ENCODE measurements around the gene TMEM184A.

The TMEM184A gene

DNA sequence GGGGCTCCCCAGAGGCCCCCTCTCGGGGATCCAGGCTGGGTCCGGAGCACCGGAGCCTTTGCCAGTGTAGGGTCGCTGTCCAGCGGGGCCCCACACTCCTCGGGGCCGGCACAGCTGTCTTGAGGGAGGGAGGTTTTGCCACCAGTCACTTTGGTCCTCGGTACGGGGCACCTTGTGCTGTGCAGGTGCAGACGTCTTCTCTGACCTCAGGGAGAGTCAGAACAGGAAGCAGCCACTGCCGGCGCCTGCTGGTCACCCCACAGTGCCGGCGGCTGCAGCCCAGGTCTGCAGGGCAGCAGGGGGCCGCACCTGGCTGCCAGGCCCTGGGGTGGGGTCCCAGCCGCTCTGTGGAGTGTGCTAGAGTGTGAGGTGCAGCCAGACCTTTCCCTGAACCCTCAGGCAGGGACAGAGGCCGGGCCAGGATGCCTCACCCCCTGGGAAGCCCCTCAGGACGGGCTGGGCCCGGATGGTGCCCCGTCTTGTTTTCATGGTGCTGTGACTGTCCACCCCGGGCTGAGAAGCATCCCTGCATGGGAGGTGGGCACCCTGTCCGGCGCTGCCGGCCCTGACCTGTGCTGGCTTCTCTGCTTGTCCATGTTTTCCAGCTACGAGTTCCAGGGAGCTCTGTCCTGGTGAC lies 17.3 kb downstream of the TMEM184A start:
- no peak for FAIRE-seq

DNA sequence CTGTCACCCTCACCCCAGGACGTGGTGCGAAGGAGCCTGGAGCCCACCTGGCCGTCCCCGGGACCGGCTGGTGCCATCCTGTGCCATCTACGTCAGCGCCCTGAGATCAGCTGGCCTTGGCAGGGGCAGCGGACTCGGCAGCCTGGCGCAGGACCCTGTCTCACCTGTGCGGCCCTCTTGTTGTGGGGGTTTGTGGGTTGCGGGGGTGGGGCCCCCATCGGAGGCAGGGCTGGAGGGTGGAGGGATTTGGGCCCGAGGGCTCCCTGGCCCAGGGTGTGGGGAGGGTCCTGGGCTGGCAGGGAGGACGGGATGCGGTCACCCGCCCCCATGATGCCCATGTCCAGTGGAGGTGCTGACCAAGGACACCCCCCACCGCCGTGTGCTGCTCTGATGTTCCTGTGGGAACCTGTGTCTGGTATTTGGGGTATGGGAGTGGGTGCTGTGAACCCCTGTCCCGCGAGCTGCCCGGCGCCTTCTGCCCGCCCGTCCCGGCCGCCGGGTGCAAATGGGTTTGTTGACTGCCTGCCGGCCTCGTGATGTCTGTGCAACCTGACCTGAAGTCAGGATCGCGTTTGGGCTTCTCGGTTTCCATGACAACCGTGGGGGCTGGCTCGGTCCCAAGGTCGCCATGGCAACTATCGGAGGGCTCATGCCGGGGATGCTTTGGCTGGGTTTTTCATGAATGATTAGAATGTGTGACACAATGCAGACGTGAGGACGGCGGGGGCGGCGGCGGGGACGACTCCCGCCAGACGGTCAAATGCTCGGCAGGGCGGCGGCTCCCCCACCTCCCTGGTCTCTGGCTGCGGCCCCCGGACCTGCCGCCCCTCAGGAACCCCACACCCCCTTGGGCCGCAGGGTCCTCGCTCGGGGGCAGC lies 18.2 kb downstream of the TMEM184A start:
- no peak for FAIRE-seq

DNA sequence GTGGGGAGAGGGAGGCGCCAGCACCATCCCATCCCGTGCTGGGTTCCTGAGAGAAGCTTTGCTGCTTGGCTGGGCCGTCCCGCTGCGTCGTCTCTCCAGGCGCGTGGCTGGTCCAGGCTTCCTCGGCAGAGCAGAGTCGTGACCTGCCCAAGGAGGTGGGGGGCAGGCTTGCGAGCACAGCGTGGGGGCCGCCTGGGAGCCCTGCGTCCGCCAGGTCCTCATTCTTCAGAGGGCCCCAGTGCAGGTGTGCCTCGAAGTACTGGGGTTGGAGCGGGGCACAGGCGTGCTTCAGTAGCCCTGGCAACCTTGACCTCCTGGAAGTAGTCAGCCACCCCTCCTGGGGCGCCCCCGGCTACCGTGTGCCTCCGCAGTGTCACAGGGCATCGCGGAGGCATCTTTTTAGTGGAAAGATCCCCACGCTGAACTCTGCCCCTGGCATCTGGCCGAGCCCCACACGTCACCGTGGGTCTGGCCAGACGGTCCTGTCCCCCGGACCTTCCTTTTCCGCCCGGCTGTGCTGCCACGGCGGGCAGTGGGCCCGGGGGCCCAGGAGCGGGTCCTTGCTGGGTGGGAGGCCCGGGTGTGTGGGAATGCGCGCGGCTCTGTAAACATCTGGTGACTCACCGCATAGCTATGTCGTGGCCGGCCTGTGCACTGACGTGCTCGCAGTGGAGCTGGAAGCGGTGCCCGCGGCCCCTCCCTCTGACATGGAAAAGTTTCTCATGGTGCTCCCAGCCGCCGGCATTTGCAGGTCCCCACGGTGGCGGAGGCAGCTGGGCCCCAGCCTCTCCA lies 19.1 kb downstream of the TMEM184A start:
- no peak for FAIRE-seq

DNA sequence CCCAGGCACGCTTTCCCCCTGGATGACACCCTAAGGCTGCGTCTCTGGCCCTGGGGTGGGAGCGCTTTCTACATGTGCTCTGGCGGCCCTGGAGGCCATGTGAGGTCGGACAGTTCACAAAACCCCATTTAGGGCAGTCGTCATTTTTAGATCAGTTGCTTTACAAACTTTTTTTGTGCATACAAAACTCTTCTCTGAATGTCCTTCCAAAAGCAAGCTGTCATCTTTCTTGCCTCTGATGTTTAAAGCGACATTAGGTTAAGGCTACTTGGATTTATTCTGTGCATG lies 19.6 kb downstream of the TMEM184A start:
- no peak for FAIRE-seq

DNA sequence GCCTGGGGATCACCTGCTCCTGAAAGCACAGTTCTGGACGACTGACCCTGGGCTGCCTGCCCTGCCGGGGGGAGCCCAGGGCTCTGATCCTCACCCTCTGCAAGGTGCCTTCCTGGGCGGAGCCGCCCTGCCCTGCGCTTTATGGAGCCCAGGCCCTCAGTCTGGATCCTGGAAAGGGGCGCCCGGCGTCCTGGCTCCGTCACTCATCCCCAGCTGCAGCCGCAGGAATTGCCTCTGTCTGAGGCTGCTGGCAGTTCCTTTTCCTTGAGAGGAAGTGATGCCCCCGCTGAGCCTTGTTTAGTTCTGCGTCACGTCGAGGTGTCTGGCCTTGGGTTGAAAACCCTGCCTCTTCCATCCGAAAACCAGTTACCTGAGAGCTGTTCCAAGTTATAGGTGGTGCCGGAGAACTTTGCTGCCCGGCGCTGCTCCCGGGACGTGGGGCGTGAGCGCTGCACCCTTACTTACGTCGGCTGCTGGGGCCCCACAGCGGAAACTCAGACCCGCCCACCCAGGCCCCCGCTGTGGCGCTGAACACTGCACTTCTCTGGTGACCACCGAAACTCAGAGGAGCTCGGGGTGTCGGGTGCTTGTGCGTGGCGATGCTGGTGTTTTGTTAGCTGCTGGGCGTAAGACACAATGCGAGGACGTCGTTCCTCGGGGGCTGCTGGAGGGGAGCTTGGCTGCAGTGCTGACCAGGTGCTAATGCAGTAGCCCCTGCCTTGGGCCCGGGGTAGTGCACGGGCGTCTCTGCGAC lies 20.1 kb downstream of the TMEM184A start:
- FAIRE-seq: no peak

DNA sequence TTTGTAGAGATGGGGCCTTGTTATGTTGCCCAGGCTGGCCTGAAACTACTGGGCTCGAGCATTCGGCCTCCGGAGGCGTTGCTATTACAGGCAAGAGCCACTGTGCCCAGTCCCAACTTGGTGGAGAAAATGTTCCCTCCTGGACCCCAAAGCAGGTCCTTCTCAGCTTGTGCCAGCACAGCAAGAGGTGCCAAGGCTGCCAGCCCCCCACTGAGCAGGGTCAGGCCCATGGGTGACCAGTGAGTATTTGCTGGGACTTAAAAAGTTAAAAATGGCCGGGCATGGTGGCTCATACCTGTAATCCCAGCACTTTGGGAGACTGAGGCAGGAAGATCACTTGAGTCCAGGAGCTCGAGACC lies 20.9 kb downstream of the TMEM184A start:
- FAIRE-seq: no peak

- FAIRE-seq: no peak
Observed at GRCh38 chr7:1534330-1535099, 21.5 kb downstream of the TMEM184A start.

DNA sequence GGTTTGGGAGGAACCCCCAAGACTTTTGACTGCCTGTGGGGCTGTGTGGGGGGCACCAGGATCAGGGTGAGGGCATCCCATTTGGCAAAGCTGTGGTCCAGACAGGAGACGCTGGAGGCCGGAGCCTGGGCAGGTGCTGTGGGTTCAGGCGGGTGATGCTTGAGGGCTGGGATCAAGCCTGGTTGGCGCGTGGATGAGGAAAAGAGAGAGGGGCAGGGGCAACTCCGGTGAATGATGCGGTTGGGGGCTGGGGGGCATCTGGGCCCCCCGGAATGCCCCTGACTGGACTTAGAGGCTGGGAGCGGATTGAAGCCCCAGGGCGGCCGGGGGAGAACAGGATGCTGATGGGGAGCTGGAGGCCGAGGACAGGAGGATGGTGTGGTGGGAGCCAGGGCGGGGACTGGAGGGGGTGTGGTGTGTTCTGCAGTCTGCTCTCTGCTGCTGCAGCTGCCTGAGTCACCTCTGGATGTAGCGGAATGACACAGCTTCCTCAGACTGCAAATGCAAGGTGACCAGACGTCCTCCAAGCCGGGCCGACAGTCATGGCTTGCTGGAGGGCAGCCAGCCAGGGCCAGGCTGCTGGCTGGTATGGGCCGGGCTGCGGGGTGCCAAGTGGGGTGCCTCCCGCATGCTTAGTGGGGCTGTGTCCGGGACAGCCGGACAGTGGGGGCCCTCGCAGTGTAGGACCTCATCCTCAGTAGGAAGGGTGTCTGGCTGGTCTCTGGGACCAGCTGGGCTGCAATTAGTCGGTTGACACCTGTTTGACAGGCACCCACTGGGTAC lies 22.3 kb downstream of the TMEM184A start:
- no peak for FAIRE-seq

- FAIRE-seq: no peak
Observed at GRCh38 chr7:1533255-1533546, 22.8 kb downstream of the TMEM184A start.

- no peak for FAIRE-seq
Observed at GRCh38 chr7:1532456-1533254, 23.4 kb downstream of the TMEM184A start.

- FAIRE-seq: no peak
Observed at GRCh38 chr7:1531979-1532455, 24.0 kb downstream of the TMEM184A start.

DNA sequence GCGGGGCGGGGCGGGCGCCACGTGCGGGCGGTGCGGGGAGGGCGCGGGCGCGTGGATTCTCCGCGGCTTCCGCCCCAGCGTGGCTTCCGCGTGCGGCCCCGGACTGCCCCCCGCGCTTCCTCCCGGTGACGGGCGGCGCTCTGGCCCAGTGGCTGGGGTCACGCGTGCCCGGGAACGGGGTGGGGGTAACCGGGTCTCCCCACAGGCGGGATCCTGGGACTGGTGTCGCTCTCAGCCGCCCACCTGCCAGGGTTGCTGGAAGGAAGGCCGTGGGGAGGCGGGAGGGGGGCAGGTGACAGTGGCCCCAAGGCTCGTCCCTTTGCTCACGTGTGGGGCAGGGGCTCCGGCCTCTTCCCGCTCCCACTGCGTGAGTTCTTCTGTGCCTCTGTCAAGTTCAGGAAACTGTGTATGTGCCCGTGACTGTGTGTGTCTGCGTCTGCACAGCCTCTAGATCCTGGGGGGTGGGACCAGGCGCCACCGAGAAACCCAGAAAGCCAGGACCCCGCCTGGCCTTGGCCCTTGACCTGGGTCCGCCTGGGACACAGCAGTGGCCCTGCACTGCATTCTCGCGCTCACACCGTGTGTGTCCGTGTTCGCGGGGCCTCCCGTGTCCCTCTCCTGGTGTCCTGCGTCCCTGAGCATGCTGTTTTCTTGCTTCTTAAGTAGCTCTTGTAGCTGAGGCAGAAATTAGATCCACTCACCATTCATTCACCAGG lies 24.6 kb downstream of the TMEM184A start:
- FAIRE-seq: no peak

DNA sequence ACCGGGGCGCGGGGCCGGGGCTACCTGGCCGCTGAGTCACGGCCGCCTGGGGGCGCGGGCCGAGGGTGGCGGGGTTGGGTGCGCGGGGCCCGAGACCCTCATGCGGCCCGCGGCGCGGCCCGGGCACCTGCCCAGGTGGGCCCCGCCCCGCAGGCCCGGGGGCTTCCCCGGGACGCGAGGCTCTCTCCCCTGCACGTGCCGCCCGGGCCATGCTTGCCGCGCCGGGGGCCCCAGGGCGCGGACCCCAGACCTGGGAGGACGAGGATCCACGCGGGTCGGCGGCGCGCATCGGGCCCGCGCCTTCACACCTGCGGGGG lies 25.1 kb downstream of the TMEM184A start:
- no peak for FAIRE-seq

DNA sequence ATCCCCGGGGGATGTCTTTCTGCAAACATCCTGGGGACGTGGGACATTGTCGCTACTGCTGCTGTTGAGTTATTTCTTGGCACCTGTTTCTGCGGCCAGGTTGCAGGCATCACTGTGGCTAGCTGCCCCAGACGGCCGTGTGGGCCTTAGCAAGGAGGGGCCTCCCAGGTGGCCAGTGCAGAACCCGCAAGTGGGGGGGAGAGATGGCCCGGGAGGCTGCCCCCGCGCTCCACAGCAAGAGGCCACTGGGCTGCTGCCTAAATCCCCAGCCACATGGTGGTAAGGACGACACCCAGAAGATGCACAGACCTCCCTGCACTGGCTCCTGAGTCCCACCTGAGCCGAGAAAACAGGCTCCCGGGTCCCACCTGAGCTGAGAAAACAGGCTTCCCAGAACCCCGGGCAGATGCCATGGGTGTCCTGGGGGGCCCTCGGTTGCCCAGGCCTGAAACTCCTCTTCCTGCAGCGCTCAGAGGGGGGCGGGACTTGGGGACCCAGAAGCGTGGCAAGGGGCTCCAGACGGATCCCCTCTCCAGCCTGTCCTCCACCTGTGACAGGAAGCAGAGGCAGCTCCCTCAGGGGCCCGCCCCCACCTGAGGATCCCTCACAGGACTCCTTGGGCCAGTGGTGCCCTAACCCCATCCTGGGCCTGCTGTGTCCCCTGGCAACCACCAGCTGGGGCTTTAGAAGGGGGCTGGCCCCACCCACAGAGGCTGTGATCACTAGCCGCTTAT lies 26.5 kb downstream of the TMEM184A start:
- no peak for FAIRE-seq

- no peak for FAIRE-seq
Observed at GRCh38 chr7:1526271-1526754, 29.7 kb downstream of the TMEM184A start.

- no peak for FAIRE-seq
Observed at GRCh38 chr7:1525409-1525808, 30.6 kb downstream of the TMEM184A start.

GRCh38 chr7:1523844-1524243 lies 32.2 kb downstream of the TMEM184A start:
- FAIRE-seq: no peak

DNA sequence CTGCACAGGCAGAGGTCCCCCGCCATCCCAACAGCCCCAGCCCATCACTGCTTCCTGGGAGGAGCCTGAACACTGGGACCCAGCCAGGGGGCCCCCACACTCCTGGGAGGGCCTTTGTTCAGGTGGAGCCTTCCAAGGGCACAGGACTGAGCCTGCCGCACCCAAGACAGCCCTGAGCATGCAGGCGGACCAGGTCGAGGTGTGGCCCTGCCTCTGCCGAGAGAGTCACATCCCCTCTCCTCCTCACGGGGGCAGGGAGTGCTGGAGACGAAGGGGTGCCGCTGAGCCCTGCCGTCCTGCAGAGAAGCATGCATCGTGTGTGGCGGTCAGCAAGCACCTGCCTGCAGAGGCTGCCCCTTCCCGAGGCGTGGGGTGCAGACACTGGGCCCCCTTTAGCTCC lies 32.8 kb downstream of the TMEM184A start:
- no peak for FAIRE-seq

- FAIRE-seq: no peak
Observed at GRCh38 chr7:1521456-1521855, 34.5 kb downstream of the TMEM184A start.

Measured in A204.1 (cell line).